Keratinocyte (primary cell): Measurements from ENCODE around the gene CDH6. TPM values are rescaled to one million over a fixed set of nuclear protein-coding genes. Genes with fewer than 3 reads are reported as not detected.
A peak's percentile ranks its signal among the peaks of the same experiment; 100 is the strongest.

ENCODE experiments used
- DNase-seq: peaks from one replicate; pipeline ENCODE4 v3.0.0-alpha.2; 2011; ENCODE audit warnings: low read depth, missing footprints, low spot score
- FAIRE-seq: peaks from 2 replicates; lab custom pipeline; 2011; peaks lifted over from hg19 to GRCh38; lab: Jason Lieb, UNC
- H2AFZ ChIP-seq: 2 replicates; pipeline ENCODE4 v1.6.0; 2012; ENCODE audit warnings: low read length, control low read depth, inconsistent platforms; ENCODE audit not compliant: control insufficient read depth
- H3K27ac ChIP-seq: 2 replicates; pipeline ENCODE4 v1.5.1; 2011; ENCODE audit warnings: low read length; ENCODE audit not compliant: control insufficient read depth, insufficient read depth
- H3K27me3 ChIP-seq: 3 replicates; pipeline ENCODE4 v1.6.0; 2011; ENCODE audit warnings: low read length; ENCODE audit not compliant: control insufficient read depth, insufficient read depth; ENCODE audit errors: extremely low read depth
- H3K36me3 ChIP-seq, 2 experiments: 2 replicates in 1 of 2; 3 replicates in 1 of 2; pipeline ENCODE4 v1.5.1; 2011; ENCODE audit warnings: low read length in 2 of 2, mild to moderate bottlenecking in 1 of 2; ENCODE audit not compliant: control insufficient read depth in 2 of 2, insufficient read depth in 2 of 2; ENCODE audit errors: extremely low read depth in 1 of 2
- H3K4me1 ChIP-seq: 3 replicates; pipeline ENCODE4 v1.5.1; 2011; ENCODE audit warnings: low read length; ENCODE audit not compliant: control insufficient read depth, insufficient read depth; ENCODE audit errors: extremely low read depth
- H3K4me2 ChIP-seq: 3 replicates; pipeline ENCODE4 v1.6.0; 2011; ENCODE audit warnings: low read depth, low read length; ENCODE audit not compliant: control insufficient read depth, insufficient read depth; ENCODE audit errors: extremely low read depth
- H3K4me3 ChIP-seq, 3 experiments: fragments of 200-600 bp in 1 of 3; sonication (generic) in 1 of 3; 2 replicates in 2 of 3; 3 replicates in 1 of 3; pipeline ENCODE4 v1.5.1; 2011 to 2016; ENCODE audit warnings: low read length in 3 of 3, mild to moderate bottlenecking in 3 of 3, control low read depth in 2 of 3, inconsistent platforms in 1 of 3, low read depth in 1 of 3, mixed read lengths in 1 of 3, mixed run types in 1 of 3, moderate library complexity in 1 of 3; ENCODE audit not compliant: control insufficient read depth in 2 of 3, insufficient read depth in 2 of 3; ENCODE audit errors: extremely low read depth in 1 of 3
- H3K79me2 ChIP-seq: 2 replicates; pipeline ENCODE4 v1.6.0; 2012; ENCODE audit warnings: low read length; ENCODE audit not compliant: control insufficient read depth, insufficient read depth
- H3K9ac ChIP-seq: 3 replicates; pipeline ENCODE4 v1.6.0; 2011; ENCODE audit warnings: low read length; ENCODE audit not compliant: control insufficient read depth, insufficient read depth; ENCODE audit errors: extremely low read depth
- H3K9me1 ChIP-seq: 3 replicates; pipeline ENCODE4 v1.6.0; 2011; ENCODE audit warnings: low read length; ENCODE audit not compliant: control insufficient read depth, insufficient read depth; ENCODE audit errors: extremely low read depth
- H3K9me3 ChIP-seq: 2 replicates; pipeline ENCODE4 v1.5.1; 2012; ENCODE audit warnings: low read depth, low read length; ENCODE audit not compliant: control insufficient read depth
- H4K20me1 ChIP-seq: 3 replicates; pipeline ENCODE4 v1.6.0; 2011; ENCODE audit warnings: low read length; ENCODE audit not compliant: control insufficient read depth, insufficient read depth; ENCODE audit errors: extremely low read depth
- CTCF ChIP-seq, 3 experiments: IDR thresholded peaks in 1 of 3; conservative IDR thresholded peaks in 1 of 3; optimal IDR thresholded peaks in 1 of 3; 2 replicates in 2 of 3; 3 replicates in 1 of 3; pipeline versions ENCODE3 to v1.5.1; 2011; ENCODE audit warnings: low read length in 3 of 3, mild to moderate bottlenecking in 3 of 3, moderate library complexity in 2 of 3, control low read depth in 1 of 3, inconsistent platforms in 1 of 3; ENCODE audit not compliant: insufficient read depth in 2 of 3; ENCODE audit errors: extremely low read depth in 1 of 3
- EZH2 ChIP-seq: IDR thresholded peaks from one replicate; pipeline ENCODE4 v1.6.1; 2012; ENCODE audit warnings: inconsistent platforms, mild to moderate bottlenecking, low read length, moderate library complexity
- dilution Hi-C: fragments of 300-500 bp; cut with MboI; formaldehyde crosslinking; loops from one replicate; pipeline ENCODE4 v1.7.0; 2020; ENCODE audit warnings: low sequenced_read_pairs; ENCODE audit not compliant: extremely low pct_ligation_motif_present
- polyA plus RNA-seq, 5 experiments: library from polyadenylated mRNA; depleted of rRNA in 3 of 5; stranded (reverse) in 3 of 5; stranded (forward) in 1 of 5; unstranded in 1 of 5; fragments of >200 nt; gene quantifications; 1 replicate in 1 of 5; 2 replicates in 3 of 5; 3 replicates in 1 of 5; pipeline versions ENCODE4 v1.2.1 to v1.2.3, GENCODE V29; 2011 to 2012; ENCODE audit warnings: missing spikeins in 2 of 5, low read depth in 1 of 5, low replicate concordance in 1 of 5

Gene CDH6
- polyA plus RNA-seq, 1 donor (not counting 4 experiments of a cell fraction or from before 2014, with no cell fraction given) = not detected

DNA sequence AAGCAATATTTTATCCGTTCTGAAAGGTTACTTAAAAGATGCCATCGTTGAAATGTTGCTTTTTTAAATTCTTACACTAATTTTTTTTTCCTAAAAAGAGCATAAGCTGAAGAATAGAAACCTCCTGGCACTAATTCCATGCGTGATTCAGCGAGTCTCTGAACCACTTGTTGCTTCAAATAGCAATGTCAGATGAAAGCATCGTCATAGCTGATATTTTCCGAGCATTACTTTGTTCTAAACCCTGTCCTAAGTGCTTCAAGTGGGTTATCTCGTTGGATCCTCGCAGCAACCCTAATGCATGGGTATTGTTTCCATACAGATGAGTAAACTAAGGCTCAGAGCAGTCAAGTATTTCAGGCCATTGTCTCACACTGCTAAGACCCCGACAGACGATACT lies 79.7 kb downstream of the CDH6 start:
- Histone ChIP-seq H3K9me1 (no peaks in the 10 kb centered on the region), H3K79me2 (no peaks in the 10 kb centered on the region), H4K20me1 (no peaks in the 10 kb centered on the region), H3K9me3 (no peaks in the 10 kb centered on the region), H3K4me1 (no peaks in the 10 kb centered on the region), H2AFZ (peak overlapping the region; percentile 13), H3K27ac (no peak overlapping the region), H3K4me3 (no peak overlapping the region), H3K4me2 (no peak overlapping the region), H3K9ac (no peak overlapping the region), H3K27me3 (no peaks in the 10 kb centered on the region), H3K36me3 (no peaks in the 10 kb centered on the region)
- no peak for FAIRE-seq
- TF ChIP-seq EZH2 (no peak), CTCF (optimal IDR thresholded peaks at IDR 0.05 in 1 of 3, IDR thresholded peaks at IDR 0.05 in 1 of 3, conservative IDR thresholded peaks at IDR 0.05 in 1 of 3; ENCODE audit: extremely low read depth in 1 of 3, insufficient read depth in 2 of 3, low read length in 3 of 3) (no peak)
- dilution Hi-C loops = no loop called here
- no peak for DNase-seq

DNA sequence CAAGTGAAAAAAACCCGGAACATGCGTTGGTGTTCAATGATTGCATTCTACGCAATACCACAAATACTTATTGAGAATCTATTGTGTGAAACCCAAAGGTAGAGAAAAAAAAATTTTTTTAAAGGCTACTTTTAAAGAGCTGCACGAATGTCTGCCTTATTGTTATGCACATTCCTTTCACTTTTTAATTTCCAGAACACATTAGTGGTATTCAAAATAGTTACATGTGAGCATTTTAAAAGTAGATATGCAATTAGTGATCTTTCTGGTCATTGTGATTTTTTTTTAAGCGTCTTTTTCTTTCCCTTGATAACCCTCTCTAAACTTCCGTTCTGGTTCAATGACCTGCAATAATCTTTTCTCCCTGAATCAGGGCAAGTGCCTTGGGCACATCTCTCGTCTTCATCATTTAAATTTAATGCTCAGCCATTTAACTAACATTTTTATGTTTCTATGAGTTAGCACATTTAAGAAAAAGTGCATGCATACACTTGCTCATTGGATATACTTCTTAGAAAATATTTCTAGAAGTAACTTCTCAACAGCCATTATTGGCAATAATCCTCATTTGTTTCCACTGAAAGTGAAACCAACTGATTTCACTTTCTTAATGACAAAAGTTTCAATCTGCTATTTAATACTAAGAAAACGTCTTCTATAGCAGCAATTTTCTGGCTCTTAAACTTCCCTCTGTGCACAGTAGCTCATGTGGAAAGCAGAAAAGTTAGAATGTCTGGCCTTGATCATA lies 80.3 kb downstream of the CDH6 start:
- Histone ChIP-seq H4K20me1 (no peaks in the 10 kb centered on the region), H3K9me1 (no peaks in the 10 kb centered on the region), H3K27me3 (no peaks in the 10 kb centered on the region), H3K9ac (no peak overlapping the region), H2AFZ (peak overlapping the region; percentile 89), H3K4me3 (peak overlapping the region in 2 of 3 experiments; percentile 47 to 58), H3K36me3 (no peaks in the 10 kb centered on the region), H3K9me3 (no peaks in the 10 kb centered on the region), H3K27ac (no peak overlapping the region), H3K4me1 (no peaks in the 10 kb centered on the region), H3K4me2 (peak overlapping the region; percentile 79), H3K79me2 (no peaks in the 10 kb centered on the region)
- dilution Hi-C loops = no loop called here
- no peak for TF ChIP-seq CTCF (optimal IDR thresholded peaks at IDR 0.05 in 1 of 3, IDR thresholded peaks at IDR 0.05 in 1 of 3, conservative IDR thresholded peaks at IDR 0.05 in 1 of 3; ENCODE audit: extremely low read depth in 1 of 3, insufficient read depth in 2 of 3, low read length in 3 of 3)
- no peak for TF ChIP-seq EZH2
- FAIRE-seq (no peak), DNase-seq (no peak)
